ENCODE measurements around the gene CD160. TPM values are rescaled to one million over a fixed set of nuclear protein-coding genes. Genes with fewer than 3 reads are reported as not detected.
"Not testable (repeated sequence)": the region's sequence is repeated elsewhere in the genome, so short reads cannot be mapped to it uniquely, and the experiment has no call there.

Gene CD160
- polyA plus RNA-seq, 1 experiment: not detected

- Histone ChIP-seq H3K36me3 (ENCODE audit: control insufficient read depth, insufficient read depth, low read length) (peaks cover 3% of the 10 kb centered on the region), H3K27me3 (ENCODE audit: control insufficient read depth, insufficient read depth, low read length) (no peaks in the 10 kb centered on the region), H3K4me3 (ENCODE audit: low read depth, low read length) (no peak overlapping the region)
- no peak for TF ChIP-seq CTCF (IDR thresholded peaks at IDR 0.05; ENCODE audit: insufficient read depth, low read depth, low read length)
- ChIA-PET POLR2A (no interaction called here), CTCF (interaction anchor here (0.8 to 2.1 kb wide), 3 partner anchors 11 to 31 kb away, joined by 5 to 9 read pairs (median 7); no protein-coding TSS in a partner anchor)
- peak; percentile 98 for DNase-seq (ENCODE audit: low read depth)
Observed at GRCh38 chr1:145751491-145752037, 32.3 kb downstream of the CD160 start.

- CTCF ChIA-PET: no interaction called here
- Histone ChIP-seq H3K4me3 (ENCODE audit: low read depth, low read length) (no peak overlapping the region), H3K27me3 (ENCODE audit: control insufficient read depth, insufficient read depth, low read length) (no peaks in the 10 kb centered on the region), H3K36me3 (ENCODE audit: control insufficient read depth, insufficient read depth, low read length) (peaks cover 3% of the 10 kb centered on the region; the same call in 1 of the 2 replicates)
- no peak for TF ChIP-seq CTCF (IDR thresholded peaks at IDR 0.05; ENCODE audit: insufficient read depth, low read depth, low read length)
- POLR2A ChIA-PET: no interaction called here
- no peak for DNase-seq (ENCODE audit: low read depth)
Observed at GRCh38 chr1:145757420-145757819, 38.1 kb downstream of the CD160 start.

GRCh38 chr1:145758116-145758515, 38.8 kb downstream of the CD160 start:
- no peaks in the 10 kb centered on the region for H3K27me3 ChIP-seq (ENCODE audit: control insufficient read depth, insufficient read depth, low read length)
- CTCF ChIA-PET: interaction anchor here (1.0 kb wide), 1 partner anchor 11 kb away, joined by 3 read pairs; no protein-coding TSS in a partner anchor
- POLR2A ChIA-PET: no interaction called here
- H3K4me3 ChIP-seq (ENCODE audit: low read depth, low read length): no peak overlapping the region
- no peak for TF ChIP-seq CTCF (IDR thresholded peaks at IDR 0.05; ENCODE audit: insufficient read depth, low read depth, low read length)
- DNase-seq (ENCODE audit: low read depth): no peak
- peaks cover 3% of the 10 kb centered on the region; the same call in 1 of the 2 replicates for H3K36me3 ChIP-seq (ENCODE audit: control insufficient read depth, insufficient read depth, low read length)

GRCh38 chr1:145758575-145758974, 39.3 kb downstream of the CD160 start:
- DNase-seq (ENCODE audit: low read depth): no peak
- Histone ChIP-seq H3K27me3 (ENCODE audit: control insufficient read depth, insufficient read depth, low read length) (no peaks in the 10 kb centered on the region), H3K4me3 (ENCODE audit: low read depth, low read length) (no peak overlapping the region), H3K36me3 (ENCODE audit: control insufficient read depth, insufficient read depth, low read length) (peaks cover 3% of the 10 kb centered on the region; the same call in 1 of the 2 replicates)
- TF ChIP-seq CTCF (IDR thresholded peaks at IDR 0.05; ENCODE audit: insufficient read depth, low read depth, low read length): no peak
- CTCF ChIA-PET: interaction anchor here (1.0 kb wide), 1 partner anchor 11 kb away, joined by 3 read pairs; no protein-coding TSS in a partner anchor
- POLR2A ChIA-PET: no interaction called here

GRCh38 chr1:145759721-145760120, 40.4 kb downstream of the CD160 start:
- ChIA-PET POLR2A (no interaction called here), CTCF (interaction anchor here (1.3 kb wide), 1 partner anchor 38 kb away, joined by 3 read pairs; no protein-coding TSS in a partner anchor)
- peaks cover 3% of the 10 kb centered on the region; the same call in 1 of the 2 replicates for H3K36me3 ChIP-seq (ENCODE audit: control insufficient read depth, insufficient read depth, low read length)
- no peaks in the 10 kb centered on the region for H3K27me3 ChIP-seq (ENCODE audit: control insufficient read depth, insufficient read depth, low read length)
- no peak for DNase-seq (ENCODE audit: low read depth)
- no peak for TF ChIP-seq CTCF (IDR thresholded peaks at IDR 0.05; ENCODE audit: insufficient read depth, low read depth, low read length)
- H3K4me3 ChIP-seq (ENCODE audit: low read depth, low read length): no peak overlapping the region

- CTCF ChIA-PET: interaction anchor here (1.3 kb wide), 1 partner anchor 39 kb away, joined by 3 read pairs; no protein-coding TSS in a partner anchor
- H3K27me3 ChIP-seq (ENCODE audit: control insufficient read depth, insufficient read depth, low read length); POLR2A ChIA-PET; H3K36me3 ChIP-seq (ENCODE audit: control insufficient read depth, insufficient read depth, low read length); DNase-seq (ENCODE audit: low read depth); H3K4me3 ChIP-seq (ENCODE audit: low read depth, low read length): not testable (repeated sequence)
Observed at GRCh38 chr1:145760395-145760949, 41.2 kb downstream of the CD160 start.

GRCh38 chr1:145761498-145761897, 42.2 kb downstream of the CD160 start:
- H3K4me3 ChIP-seq (ENCODE audit: low read depth, low read length); H3K27me3 ChIP-seq (ENCODE audit: control insufficient read depth, insufficient read depth, low read length); H3K36me3 ChIP-seq (ENCODE audit: control insufficient read depth, insufficient read depth, low read length); DNase-seq (ENCODE audit: low read depth); POLR2A ChIA-PET; CTCF ChIA-PET: not testable (repeated sequence)

- POLR2A ChIA-PET; H3K27me3 ChIP-seq (ENCODE audit: control insufficient read depth, insufficient read depth, low read length); CTCF ChIA-PET; H3K36me3 ChIP-seq (ENCODE audit: control insufficient read depth, insufficient read depth, low read length); H3K4me3 ChIP-seq (ENCODE audit: low read depth, low read length); DNase-seq (ENCODE audit: low read depth): not testable (repeated sequence)
Observed at GRCh38 chr1:145762001-145762400, 42.7 kb downstream of the CD160 start.

All from BJ (cell line).